HG02678 (cell line): ENCODE results near the gene NHSL2.

Experiments used
- ATAC-seq: cut with Tn5 transposase; IDR thresholded peaks from one replicate; pipeline ENCODE4 v1.9.1; 2021; ENCODE audit warnings: mild to moderate bottlenecking, moderate library complexity; ENCODE audit not compliant: unreplicated experiment

NHSL2 gene

GRCh38 chrX:71989768-71990426 lies 79.3 kb downstream of the NHSL2 start:
- ATAC-seq = no peak

GRCh38 chrX:71990518-71990917 lies 79.9 kb downstream of the NHSL2 start:
- ATAC-seq = no peak

DNA sequence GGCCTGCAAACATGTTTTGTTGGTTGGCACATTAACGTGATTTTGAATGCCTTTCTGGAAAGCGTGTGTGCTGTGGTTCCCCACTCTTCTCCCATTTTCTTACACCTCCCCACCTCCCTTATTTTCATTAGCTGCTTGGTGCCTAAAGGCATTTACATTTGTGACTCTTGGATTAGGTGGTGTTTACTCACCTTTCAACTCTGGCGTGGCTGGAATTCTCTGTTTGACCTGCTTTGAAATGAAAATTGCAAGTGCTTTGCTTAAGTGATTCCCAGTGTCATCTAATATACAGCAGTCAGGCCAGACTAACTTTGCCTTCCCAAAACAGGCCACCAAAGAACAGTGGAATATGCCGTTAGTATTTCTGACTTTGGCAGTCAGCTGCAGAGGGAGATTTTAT lies 80.5 kb downstream of the NHSL2 start:
- no peak for ATAC-seq

- no peak for ATAC-seq
Measured at GRCh38 chrX:71992711-71993110, 82.1 kb downstream of the NHSL2 start.

DNA sequence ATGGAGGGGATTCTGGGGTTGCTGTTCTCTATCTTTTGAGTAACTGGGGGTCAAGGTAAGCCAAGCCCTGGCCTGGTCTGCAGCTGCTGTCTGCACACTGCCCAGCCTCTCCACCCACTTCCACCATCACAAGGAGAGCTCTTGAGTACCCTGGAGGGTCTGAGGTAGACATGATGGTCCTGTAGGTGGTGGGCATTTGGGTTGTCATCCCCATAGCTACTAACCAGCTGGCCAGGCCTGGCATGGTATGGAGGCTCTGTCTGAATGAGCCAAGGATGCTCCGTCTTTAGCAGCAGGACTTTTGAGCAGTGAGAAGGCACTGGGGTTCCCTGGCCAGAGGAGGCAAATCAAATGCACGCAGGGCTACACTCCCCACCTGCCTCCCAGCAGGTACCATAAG lies 82.7 kb downstream of the NHSL2 start:
- no peak for ATAC-seq

- no peak for ATAC-seq
Measured at GRCh38 chrX:71994601-71995000, 84.0 kb downstream of the NHSL2 start.

GRCh38 chrX:71995122-71995521 lies 84.5 kb downstream of the NHSL2 start:
- no peak for ATAC-seq

DNA sequence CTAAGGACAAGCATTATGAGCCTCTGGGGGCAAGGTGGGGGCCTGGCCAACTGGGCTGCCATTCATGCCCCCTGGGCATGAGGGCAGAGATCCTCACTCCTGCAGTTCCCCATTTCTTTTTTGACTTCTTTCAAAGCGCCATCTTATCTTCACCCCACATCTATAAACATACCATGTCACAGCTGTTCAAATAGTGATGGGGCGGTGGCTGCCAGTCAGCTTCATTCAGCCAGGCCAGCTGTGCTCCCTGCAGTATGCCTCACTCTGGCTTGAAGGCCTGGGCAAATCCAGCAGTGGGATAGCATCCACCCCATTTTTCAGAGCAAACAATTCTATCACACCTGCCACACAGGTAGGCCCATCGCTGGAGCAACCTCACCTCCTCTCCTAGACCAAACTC lies 85.5 kb downstream of the NHSL2 start:
- ATAC-seq = no peak

DNA sequence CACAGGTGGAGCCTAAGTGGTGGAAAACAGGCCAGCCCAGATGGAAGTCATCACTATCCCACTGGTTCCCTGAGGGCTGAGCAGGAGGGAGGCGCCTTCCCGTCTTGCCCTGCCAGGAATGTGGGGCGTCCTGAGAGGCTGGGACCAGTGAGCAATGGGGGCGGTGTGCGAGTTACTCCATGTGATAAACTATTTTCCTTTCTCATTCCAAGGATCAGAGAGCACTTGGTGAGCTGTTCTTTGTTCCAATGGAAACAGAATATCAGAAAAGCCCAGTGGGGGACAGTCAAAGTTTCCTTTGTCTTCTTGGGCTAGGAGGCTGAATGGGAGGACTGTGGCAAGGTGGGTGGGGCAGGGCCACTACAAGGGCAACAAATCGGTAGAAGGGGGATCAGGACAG lies 86.2 kb downstream of the NHSL2 start:
- no peak for ATAC-seq

- ATAC-seq = no peak
Measured at GRCh38 chrX:71997320-71997719, 86.7 kb downstream of the NHSL2 start.

DNA sequence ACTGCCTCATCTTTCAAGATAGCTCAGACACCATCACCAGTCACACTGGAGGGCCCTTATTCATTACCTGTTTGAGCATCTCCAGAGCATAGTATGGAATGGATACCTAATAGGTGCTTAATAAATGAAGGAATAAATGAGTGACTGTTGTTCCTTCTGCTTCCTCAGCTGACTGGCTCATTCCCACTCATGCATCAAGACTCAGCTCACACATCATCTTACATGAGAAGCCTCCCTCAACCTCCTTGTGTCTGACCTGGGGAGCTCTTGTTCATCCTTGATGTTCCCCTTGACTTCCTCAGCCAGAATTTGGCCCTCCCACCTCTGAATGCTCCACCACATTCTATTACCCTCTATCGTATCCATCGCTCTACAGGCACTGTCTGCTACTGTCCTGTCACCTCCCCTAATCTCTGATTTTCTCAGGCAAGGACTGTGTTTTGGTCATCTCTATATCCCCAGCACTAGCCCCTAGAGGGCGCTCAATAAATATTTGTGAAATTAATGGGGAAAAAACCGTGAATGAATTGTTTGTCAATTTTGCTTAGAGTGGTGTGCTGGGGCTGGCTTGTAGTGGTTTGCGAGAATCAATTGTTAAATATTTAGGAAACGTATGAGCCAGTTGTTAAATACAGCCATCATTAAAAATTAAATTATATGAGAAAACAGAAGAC lies 88.3 kb downstream of the NHSL2 start:
- no peak for ATAC-seq

DNA sequence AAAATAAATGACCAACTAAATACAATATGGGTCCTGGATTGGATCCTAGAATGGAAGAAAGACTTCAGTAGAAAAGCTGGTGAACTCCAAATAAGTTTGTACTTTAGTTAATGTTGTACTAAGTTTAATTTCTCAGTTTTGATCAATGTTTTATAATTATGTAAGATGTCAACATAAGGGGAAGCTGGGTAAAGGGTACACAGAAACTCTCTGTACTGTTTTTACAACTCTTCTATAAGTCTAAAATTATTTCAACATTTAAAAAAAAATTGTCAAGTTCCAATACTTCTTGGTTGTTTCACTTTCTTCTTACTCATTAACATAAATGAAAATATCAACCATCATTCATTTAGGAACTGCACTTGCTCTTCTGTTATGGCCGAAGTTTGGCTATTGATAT lies 88.9 kb downstream of the NHSL2 start:
- ATAC-seq = no peak

DNA sequence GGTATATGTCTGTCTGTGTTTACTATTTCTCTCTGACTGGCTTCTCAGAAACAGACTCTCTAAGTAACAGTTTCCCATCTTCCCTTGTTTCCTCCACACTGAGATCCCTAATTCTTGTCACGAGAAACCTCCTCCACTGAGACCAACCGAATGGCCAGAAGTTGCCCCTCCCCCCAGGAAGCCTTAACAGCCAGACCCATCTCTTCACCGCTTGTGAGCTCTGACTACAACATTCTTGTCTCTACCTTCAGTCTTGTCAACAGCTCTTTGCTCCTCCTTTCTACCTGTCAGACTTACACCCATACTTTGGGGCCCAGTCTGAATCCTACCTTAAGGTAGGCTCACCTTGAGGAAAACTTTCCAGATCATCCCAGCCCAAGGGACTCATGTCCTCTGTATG lies 90.8 kb downstream of the NHSL2 start:
- no peak for ATAC-seq

GRCh38 chrX:72001906-72002305 lies 91.3 kb downstream of the NHSL2 start:
- no peak for ATAC-seq

GRCh38 chrX:72002875-72003274 lies 92.2 kb downstream of the NHSL2 start:
- ATAC-seq = no peak

- ATAC-seq = no peak
Measured at GRCh38 chrX:72003811-72004750, 93.4 kb downstream of the NHSL2 start.

DNA sequence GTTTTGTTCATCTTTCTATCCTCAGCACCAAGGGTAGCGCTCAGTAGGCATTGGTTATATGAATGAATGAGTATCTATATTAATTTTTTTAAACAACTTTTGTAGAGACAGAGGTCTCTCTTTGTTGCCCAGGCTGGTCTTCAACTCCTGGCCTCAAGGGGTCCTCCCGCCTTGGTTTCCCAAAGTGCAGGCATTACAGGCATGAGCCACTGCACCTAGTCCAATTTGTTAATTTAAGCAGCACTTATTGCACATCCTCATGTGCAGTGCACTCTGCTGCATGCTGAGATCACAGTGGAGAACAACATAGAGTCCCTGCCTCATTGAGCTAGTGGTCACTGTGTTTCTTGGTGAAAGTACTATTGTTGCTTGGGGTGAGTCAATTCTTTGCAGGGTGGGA lies 94.4 kb downstream of the NHSL2 start:
- ATAC-seq = no peak

DNA sequence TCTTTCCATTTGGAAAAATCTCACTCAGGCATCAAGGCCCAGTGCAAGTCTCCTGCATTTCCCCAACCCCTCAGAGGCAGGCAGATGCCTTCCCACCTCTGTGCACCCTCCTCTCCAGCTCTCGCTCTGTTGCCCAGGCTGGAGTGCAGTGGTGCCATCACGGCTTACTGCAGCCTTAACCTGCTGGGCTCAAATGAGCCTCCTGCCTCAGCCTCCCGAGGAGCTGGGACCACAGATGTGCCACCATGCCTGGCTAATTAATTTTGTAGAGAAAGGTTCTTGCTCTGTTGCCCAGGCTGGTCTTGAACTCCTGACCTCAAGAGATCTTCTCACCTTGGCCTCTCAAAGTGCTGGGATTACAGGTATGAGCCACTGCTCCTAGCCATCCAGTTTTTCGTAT lies 95.8 kb downstream of the NHSL2 start:
- no peak for ATAC-seq

GRCh38 chrX:72009731-72010130 lies 99.1 kb downstream of the NHSL2 start:
- no peak for ATAC-seq

GRCh38 chrX:72011734-72012133 lies 101.1 kb downstream of the NHSL2 start:
- no peak for ATAC-seq

DNA sequence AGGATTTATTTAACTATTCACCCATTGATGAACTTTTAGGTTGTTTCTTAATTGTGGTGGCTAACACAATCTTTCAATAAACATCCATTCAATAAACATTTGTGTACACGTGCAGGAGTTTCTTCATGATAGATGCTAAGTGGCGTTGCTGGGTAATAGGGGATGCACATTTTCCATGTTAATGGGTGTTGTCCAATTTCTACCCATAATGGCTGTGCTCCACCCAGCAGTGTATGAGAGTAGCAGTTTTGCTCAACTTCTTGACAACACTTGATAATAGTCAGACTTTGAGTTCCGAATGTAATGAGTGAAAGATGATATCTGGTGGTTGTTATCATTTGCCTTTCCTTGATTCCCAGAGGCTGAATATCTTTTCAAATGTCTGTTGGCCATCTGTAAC lies 104.7 kb downstream of the NHSL2 start:
- no peak for ATAC-seq
